ENCODE data around the gene SLIT3.

The SLIT3 gene

GRCh38 chr5:169196059-169196458, 104.9 kb downstream of the SLIT3 start:
- in situ Hi-C loops (cut with HindIII; ENCODE audit: low pct_ligation_motif_present, low pct_unique_long_range_greater_than_20kb, low sequenced_read_pairs), result no loop called here
- DNase-seq, result no peak

GRCh38 chr5:169195601-169196000, 105.3 kb downstream of the SLIT3 start:
- in situ Hi-C loops (cut with HindIII; ENCODE audit: low pct_ligation_motif_present, low pct_unique_long_range_greater_than_20kb, low sequenced_read_pairs), result no loop called here
- DNase-seq, result no peak

- DNase-seq, result no peak
- in situ Hi-C loops (cut with HindIII; ENCODE audit: low pct_ligation_motif_present, low pct_unique_long_range_greater_than_20kb, low sequenced_read_pairs), result no loop called here
Measured at GRCh38 chr5:169192536-169192935, 108.4 kb downstream of the SLIT3 start.

- in situ Hi-C loops (cut with HindIII; ENCODE audit: low pct_ligation_motif_present, low pct_unique_long_range_greater_than_20kb, low sequenced_read_pairs), result no loop called here
- no peak for DNase-seq
Measured at GRCh38 chr5:169190849-169191248, 110.1 kb downstream of the SLIT3 start.

- no peak for DNase-seq
- in situ Hi-C loops (cut with HindIII; ENCODE audit: low pct_ligation_motif_present, low pct_unique_long_range_greater_than_20kb, low sequenced_read_pairs), result no loop called here
Measured at GRCh38 chr5:169185626-169186025, 115.3 kb downstream of the SLIT3 start.

- in situ Hi-C loops (cut with HindIII; ENCODE audit: low pct_ligation_motif_present, low pct_unique_long_range_greater_than_20kb, low sequenced_read_pairs), result no loop called here
- no peak for DNase-seq
Measured at GRCh38 chr5:169183576-169183975, 117.4 kb downstream of the SLIT3 start.

GRCh38 chr5:169182797-169183196, 118.1 kb downstream of the SLIT3 start:
- no peak for DNase-seq
- in situ Hi-C loops (cut with HindIII; ENCODE audit: low pct_ligation_motif_present, low pct_unique_long_range_greater_than_20kb, low sequenced_read_pairs), result no loop called here

GRCh38 chr5:169181814-169182213, 119.1 kb downstream of the SLIT3 start:
- DNase-seq, result no peak
- in situ Hi-C loops (cut with HindIII; ENCODE audit: low pct_ligation_motif_present, low pct_unique_long_range_greater_than_20kb, low sequenced_read_pairs), result no loop called here

- no peak for DNase-seq
- in situ Hi-C loops (cut with HindIII; ENCODE audit: low pct_ligation_motif_present, low pct_unique_long_range_greater_than_20kb, low sequenced_read_pairs), result no loop called here
Measured at GRCh38 chr5:169178754-169179153, 122.2 kb downstream of the SLIT3 start.

- in situ Hi-C loops (cut with HindIII; ENCODE audit: low pct_ligation_motif_present, low pct_unique_long_range_greater_than_20kb, low sequenced_read_pairs), result no loop called here
- no peak for DNase-seq
Measured at GRCh38 chr5:169178274-169178673, 122.7 kb downstream of the SLIT3 start.

- in situ Hi-C loops (cut with HindIII; ENCODE audit: low pct_ligation_motif_present, low pct_unique_long_range_greater_than_20kb, low sequenced_read_pairs), result no loop called here
- DNase-seq, result no peak
Measured at GRCh38 chr5:169176709-169177694, 123.9 kb downstream of the SLIT3 start.

GRCh38 chr5:169175733-169176132, 125.2 kb downstream of the SLIT3 start:
- in situ Hi-C loops (cut with HindIII; ENCODE audit: low pct_ligation_motif_present, low pct_unique_long_range_greater_than_20kb, low sequenced_read_pairs), result no loop called here
- no peak for DNase-seq

- in situ Hi-C loops (cut with HindIII; ENCODE audit: low pct_ligation_motif_present, low pct_unique_long_range_greater_than_20kb, low sequenced_read_pairs), result no loop called here
- no peak for DNase-seq
Measured at GRCh38 chr5:169174923-169175322, 126.0 kb downstream of the SLIT3 start.

GRCh38 chr5:169173372-169173771, 127.6 kb downstream of the SLIT3 start:
- no peak for DNase-seq
- in situ Hi-C loops (cut with HindIII; ENCODE audit: low pct_ligation_motif_present, low pct_unique_long_range_greater_than_20kb, low sequenced_read_pairs), result no loop called here

GRCh38 chr5:169171515-169171914, 129.4 kb downstream of the SLIT3 start:
- in situ Hi-C loops (cut with HindIII; ENCODE audit: low pct_ligation_motif_present, low pct_unique_long_range_greater_than_20kb, low sequenced_read_pairs), result no loop called here
- no peak for DNase-seq

GRCh38 chr5:169169783-169170182, 131.2 kb downstream of the SLIT3 start:
- in situ Hi-C loops (cut with HindIII; ENCODE audit: low pct_ligation_motif_present, low pct_unique_long_range_greater_than_20kb, low sequenced_read_pairs), result no loop called here
- DNase-seq, result no peak

GRCh38 chr5:169168280-169168679, 132.7 kb downstream of the SLIT3 start:
- in situ Hi-C loops (cut with HindIII; ENCODE audit: low pct_ligation_motif_present, low pct_unique_long_range_greater_than_20kb, low sequenced_read_pairs), result no loop called here
- DNase-seq, result no peak

- in situ Hi-C loops (cut with HindIII; ENCODE audit: low pct_ligation_motif_present, low pct_unique_long_range_greater_than_20kb, low sequenced_read_pairs), result no loop called here
Measured at GRCh38 chr5:169166078-169166477, 134.9 kb downstream of the SLIT3 start.

GRCh38 chr5:169165052-169165451, 135.9 kb downstream of the SLIT3 start:
- in situ Hi-C loops (cut with HindIII; ENCODE audit: low pct_ligation_motif_present, low pct_unique_long_range_greater_than_20kb, low sequenced_read_pairs), result no loop called here
- DNase-seq, result no peak

More at GRCh38 chr5:169166078-169166477, 134.9 kb downstream of the SLIT3 start:
- DNase-seq, result no peak

- in situ Hi-C loops (cut with HindIII; ENCODE audit: low pct_ligation_motif_present, low pct_unique_long_range_greater_than_20kb, low sequenced_read_pairs), result no loop called here
- DNase-seq, result no peak
Measured at GRCh38 chr5:169164481-169164925, 136.4 kb downstream of the SLIT3 start.
